Cardiac muscle cell (in vitro differentiated cells and primary cell): Measurements from ENCODE around the gene VAV1. TPM values are rescaled to one million over a fixed set of nuclear protein-coding genes. Genes with fewer than 3 reads are reported as not detected.
"Not testable (repeated sequence)": the region's sequence is repeated elsewhere in the genome, so short reads cannot be mapped to it uniquely, and the experiment has no call there.

Source experiments
- DNase-seq, 2 donors: peaks; one replicate each; pipeline versions ENCODE4 v3.0.0 to v3.0.0-alpha.2; 2010 to 2017; ENCODE audit warnings: low read depth in 1 of 2, low spot score in 1 of 2
- H3K27ac ChIP-seq: fragments of 200-600 bp; sonication (generic); 2 replicates; pipeline ENCODE4 v1.5.1; 2016
- H3K27me3 ChIP-seq: fragments of 200-600 bp; sonication (generic); 2 replicates; pipeline ENCODE4 v1.6.0; 2016; ENCODE audit warnings: control low read depth
- H3K36me3 ChIP-seq: fragments of 200-600 bp; sonication (generic); 2 replicates; pipeline ENCODE4 v1.5.1; 2016; ENCODE audit warnings: control low read depth
- H3K4me1 ChIP-seq: fragments of 200-600 bp; sonication (generic); 2 replicates; pipeline ENCODE4 v1.8.1; 2017; ENCODE audit warnings: low read depth, mild to moderate bottlenecking, mixed run types
- H3K4me3 ChIP-seq: fragments of 200-600 bp; sonication (generic); 2 replicates; pipeline ENCODE4 v1.5.1; 2016; ENCODE audit warnings: mild to moderate bottlenecking
- H3K9me3 ChIP-seq: fragments of 200-600 bp; sonication (generic); 2 replicates; pipeline ENCODE4 v1.5.1; 2017; ENCODE audit warnings: low read depth, mild to moderate bottlenecking, control low read depth
- polyA plus RNA-seq: library from polyadenylated mRNA; unstranded; fragments of >200 nt; fragmentation: Nextera tagmentation; extraction: Ambion mirVana; gene quantifications from 2 replicates; pipeline ENCODE4 v1.2.1, GENCODE V29; 2016
- total RNA-seq: library from RNA; depleted of rRNA; stranded (reverse); fragments of >200 nt; gene quantifications from 2 replicates; pipeline ENCODE4 v1.2.3, GENCODE V29; 2016
- TF ChIP-seq, protein P1 (sequence below): IDR thresholded peaks from 2 replicates; pipeline ENCODE4 v1.5.1; 2012; ENCODE audit warnings: low read depth, mild to moderate bottlenecking, low read length

The VAV1 gene
- total and polyA plus RNA-seq, 2 experiments from 2014 or later = not detected

DNA sequence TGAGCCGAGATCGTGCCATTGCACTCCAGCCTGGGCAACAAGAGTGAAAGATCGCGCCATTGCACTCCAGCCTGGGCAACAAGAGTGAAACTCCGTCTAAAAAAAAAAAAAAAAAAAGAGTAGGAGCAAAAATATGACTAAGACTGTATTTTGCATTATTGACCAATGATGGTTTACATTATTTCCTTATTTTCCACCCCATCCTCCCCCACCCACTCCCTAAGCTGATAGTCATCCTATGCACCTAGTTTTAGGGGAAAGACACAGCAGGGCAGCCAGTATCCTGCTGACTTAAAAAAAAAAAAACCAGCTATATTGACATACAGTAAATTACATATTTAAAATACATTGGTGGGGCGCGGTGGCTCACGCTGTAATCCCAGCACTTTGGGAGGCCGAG is 25.1 kb downstream of the VAV1 start:
- H3K9me3 ChIP-seq = no peaks in the 10 kb centered on the region
- TF ChIP-seq, protein P1, sequence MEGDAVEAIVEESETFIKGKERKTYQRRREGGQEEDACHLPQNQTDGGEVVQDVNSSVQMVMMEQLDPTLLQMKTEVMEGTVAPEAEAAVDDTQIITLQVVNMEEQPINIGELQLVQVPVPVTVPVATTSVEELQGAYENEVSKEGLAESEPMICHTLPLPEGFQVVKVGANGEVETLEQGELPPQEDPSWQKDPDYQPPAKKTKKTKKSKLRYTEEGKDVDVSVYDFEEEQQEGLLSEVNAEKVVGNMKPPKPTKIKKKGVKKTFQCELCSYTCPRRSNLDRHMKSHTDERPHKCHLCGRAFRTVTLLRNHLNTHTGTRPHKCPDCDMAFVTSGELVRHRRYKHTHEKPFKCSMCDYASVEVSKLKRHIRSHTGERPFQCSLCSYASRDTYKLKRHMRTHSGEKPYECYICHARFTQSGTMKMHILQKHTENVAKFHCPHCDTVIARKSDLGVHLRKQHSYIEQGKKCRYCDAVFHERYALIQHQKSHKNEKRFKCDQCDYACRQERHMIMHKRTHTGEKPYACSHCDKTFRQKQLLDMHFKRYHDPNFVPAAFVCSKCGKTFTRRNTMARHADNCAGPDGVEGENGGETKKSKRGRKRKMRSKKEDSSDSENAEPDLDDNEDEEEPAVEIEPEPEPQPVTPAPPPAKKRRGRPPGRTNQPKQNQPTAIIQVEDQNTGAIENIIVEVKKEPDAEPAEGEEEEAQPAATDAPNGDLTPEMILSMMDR = no peak
- no peak overlapping the region for H3K4me3 ChIP-seq
- H3K4me1 ChIP-seq = no peaks in the 10 kb centered on the region
- no peaks in the 10 kb centered on the region for H3K36me3 ChIP-seq
- no peak for DNase-seq
- H3K27me3 ChIP-seq = no peaks in the 10 kb centered on the region
- H3K27ac ChIP-seq = no peak overlapping the region

GRCh38 chr19:6800160-6800790 is 27.8 kb downstream of the VAV1 start:
- H3K36me3 ChIP-seq, H3K4me3 ChIP-seq, H3K4me1 ChIP-seq, H3K27me3 ChIP-seq, H3K9me3 ChIP-seq, DNase-seq, H3K27ac ChIP-seq: not testable (repeated sequence)

DNA sequence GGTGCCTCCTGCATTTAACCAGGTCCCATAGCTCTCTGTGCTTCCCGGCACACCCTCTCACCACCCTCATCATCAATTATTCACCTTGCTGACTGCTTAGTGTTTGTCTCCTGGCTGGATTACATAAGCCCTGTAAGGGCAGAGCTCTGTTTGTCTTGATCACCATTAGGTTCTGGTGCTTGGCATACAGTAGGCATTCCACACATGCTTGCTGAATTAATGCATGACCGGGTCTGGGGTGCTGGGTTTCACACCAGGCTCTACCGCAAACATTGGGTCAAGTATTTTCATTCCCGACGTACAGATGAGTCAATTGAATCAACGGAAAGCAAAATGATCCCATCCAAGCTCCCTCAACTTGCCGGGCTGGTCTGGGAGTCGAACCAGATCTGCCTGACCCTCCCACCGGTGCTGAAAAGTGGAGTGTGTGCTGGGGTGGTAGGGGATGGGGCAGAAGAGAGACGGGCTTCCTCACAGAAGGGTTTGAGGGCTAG is 28.5 kb downstream of the VAV1 start:
- Histone ChIP-seq H3K27ac (no peak overlapping the region), H3K4me3 (no peak overlapping the region), H3K36me3 (no peaks in the 10 kb centered on the region), H3K4me1 (no peaks in the 10 kb centered on the region), H3K27me3 (no peaks in the 10 kb centered on the region), H3K9me3 (no peaks in the 10 kb centered on the region)
- peak in 1 of 2 donors; percentile 62 for DNase-seq
- TF ChIP-seq, protein P1 = no peak

DNA sequence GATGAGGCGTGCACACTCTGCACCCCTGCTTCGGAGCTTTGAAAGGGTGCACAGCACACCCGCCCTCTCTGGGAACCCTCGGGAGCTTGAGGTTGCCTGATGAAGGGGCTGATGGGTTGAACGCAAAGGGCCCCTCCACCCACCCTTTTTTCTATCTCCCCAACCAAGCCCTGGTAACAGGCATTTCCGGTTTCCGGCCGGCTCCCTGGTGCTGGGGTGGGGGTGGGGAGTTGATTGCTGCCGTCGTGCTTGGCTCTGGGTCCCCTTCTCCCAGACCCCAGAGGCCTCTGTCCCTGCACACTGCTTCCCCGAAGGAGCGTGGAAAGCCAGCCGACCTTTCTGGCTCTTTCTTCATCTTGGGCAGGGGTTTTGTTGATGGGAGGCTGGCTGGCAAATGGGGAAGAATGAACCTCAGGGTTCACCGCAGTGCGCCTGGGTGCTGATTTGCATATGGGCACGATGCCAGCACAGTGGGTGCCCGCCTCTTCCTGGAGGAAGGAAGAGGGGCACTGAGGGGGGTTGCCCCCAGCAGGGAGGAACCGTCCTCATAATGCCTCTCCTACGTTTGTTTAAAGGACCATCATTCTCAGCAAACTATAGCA is 29.1 kb downstream of the VAV1 start:
- H3K27ac ChIP-seq = no peak overlapping the region

GRCh38 chr19:6802336-6803035 is 30.0 kb downstream of the VAV1 start:
- Histone ChIP-seq H3K36me3 (no peaks in the 10 kb centered on the region), H3K27ac (no peak overlapping the region), H3K4me1 (no peaks in the 10 kb centered on the region), H3K4me3 (no peak overlapping the region), H3K9me3 (no peaks in the 10 kb centered on the region), H3K27me3 (no peaks in the 10 kb centered on the region)
- DNase-seq = peak in 1 of 2 donors; percentile 23
- TF ChIP-seq, protein P1 = no peak

More for the DNA sequence above, 29.1 kb downstream of the VAV1 start:
- peak; percentile 0 to 71 for DNase-seq
- no peak overlapping the region for H3K4me3 ChIP-seq
- H3K27me3 ChIP-seq = no peaks in the 10 kb centered on the region
- TF ChIP-seq, protein P1 = no peak
- no peaks in the 10 kb centered on the region for H3K9me3 ChIP-seq
- H3K4me1 ChIP-seq = no peaks in the 10 kb centered on the region
- no peaks in the 10 kb centered on the region for H3K36me3 ChIP-seq

- Histone ChIP-seq H3K9me3 (no peaks in the 10 kb centered on the region), H3K4me3 (no peak overlapping the region), H3K27me3 (no peaks in the 10 kb centered on the region), H3K27ac (no peak overlapping the region), H3K36me3 (no peaks in the 10 kb centered on the region), H3K4me1 (no peaks in the 10 kb centered on the region)
- TF ChIP-seq, protein P1 = no peak
- no peak for DNase-seq
These were observed 30.5 kb downstream of the VAV1 start for GRCh38 chr19:6803036-6803404.
